ENCODE data around the gene NR2E1.

NR2E1 gene

DNA sequence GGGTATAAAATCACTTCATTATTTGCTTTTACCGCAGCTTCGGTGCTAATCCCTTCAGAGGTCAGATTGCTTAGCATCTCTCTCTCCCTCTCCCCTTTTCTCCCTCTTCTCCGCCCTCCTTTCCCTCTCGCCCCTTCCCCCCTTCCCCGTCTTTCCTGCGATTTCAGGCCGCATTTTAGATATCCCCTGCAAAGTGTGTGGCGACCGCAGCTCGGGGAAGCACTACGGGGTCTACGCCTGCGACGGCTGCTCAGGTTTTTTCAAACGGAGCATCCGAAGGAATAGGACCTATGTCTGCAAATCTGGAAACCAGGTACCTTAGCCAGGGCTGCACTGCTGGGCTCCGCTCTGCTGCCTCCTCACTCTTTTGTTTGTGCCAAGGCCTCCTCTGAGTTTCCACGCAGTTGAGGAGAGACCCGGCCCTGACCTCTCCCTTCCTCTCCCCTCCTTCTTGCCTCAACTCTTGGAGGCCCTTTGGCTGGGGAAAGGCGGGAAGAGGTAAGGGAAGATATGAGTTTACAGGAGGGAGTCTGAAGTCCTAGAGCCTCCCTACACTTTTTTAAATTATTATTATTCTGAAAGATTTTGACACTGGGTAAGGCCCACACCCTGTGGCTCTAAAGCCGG is 5.6 kb downstream of the NR2E1 start:
- DNase-seq: no peak

DNA sequence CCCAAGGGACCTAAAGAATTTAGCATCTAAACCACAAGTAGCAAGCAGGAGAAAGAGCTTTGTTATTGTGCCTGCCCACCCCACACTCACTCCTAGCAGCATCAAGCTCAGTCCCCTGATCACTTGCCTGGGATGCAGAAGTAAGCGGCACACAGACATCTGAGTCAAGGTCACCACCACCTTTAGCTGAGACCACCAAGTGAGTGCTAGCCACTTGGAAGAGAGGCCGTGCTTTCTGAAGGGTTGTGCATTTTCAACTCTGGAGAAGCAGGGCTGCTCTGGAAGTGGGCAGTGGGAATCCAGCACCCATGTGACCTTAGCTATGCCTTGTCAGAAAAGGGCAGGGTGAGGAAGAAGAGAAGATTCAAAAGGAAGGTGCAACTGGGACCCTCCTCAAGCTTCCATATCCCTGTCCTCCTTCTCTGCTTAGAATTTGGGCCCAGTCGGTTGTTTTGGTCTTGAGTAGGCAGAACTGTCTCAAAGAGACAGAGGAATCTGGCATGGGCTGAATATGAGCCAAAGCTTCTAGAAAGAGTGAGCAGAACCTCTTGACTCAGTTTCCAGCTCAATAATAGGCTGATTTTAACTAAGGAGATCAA is 6.2 kb downstream of the NR2E1 start:
- no peak for DNase-seq

GRCh38 chr6:108174371-108175175 is 8.8 kb downstream of the NR2E1 start:
- DNase-seq: no peak

GRCh38 chr6:108175176-108175591 is 9.4 kb downstream of the NR2E1 start:
- no peak for DNase-seq

GRCh38 chr6:108175592-108176279 is 9.9 kb downstream of the NR2E1 start:
- DNase-seq: no peak

DNA sequence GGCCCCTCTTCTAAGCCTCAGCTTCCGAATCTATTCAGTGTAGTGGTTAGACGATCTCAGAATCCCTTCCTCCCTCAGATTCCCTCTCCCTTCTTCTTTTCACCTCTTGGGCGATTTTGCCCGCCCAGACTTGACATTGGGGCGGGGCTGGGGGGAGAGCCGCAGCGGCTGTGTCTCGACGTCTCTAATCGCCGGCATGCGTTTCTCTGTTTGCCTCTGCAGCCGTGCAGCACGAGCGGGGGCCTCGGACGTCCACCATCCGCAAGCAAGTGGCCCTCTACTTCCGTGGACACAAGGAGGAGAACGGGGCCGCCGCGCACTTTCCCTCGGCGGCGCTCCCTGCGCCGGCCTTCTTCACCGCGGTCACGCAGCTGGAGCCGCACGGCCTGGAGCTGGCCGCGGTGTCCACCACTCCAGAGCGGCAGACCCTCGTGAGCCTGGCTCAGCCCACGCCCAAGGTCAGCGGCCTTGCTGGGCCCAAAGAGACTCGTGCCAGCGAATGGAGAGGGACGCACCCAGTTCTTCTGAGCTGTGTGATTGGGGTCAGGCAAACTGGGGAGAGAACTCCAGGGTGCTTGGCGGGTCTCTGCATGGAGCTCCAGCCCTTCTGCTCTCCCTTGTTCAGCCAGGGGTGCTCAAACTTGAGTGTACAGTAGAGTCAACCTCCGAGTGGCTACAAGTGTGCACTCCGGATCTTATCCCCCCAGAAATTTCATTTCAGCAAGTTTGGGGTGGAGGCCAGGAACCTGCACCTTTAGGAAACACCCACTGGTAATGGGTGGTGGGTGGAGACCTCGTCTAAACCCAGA is 10.7 kb downstream of the NR2E1 start:
- no peak for DNase-seq

DNA sequence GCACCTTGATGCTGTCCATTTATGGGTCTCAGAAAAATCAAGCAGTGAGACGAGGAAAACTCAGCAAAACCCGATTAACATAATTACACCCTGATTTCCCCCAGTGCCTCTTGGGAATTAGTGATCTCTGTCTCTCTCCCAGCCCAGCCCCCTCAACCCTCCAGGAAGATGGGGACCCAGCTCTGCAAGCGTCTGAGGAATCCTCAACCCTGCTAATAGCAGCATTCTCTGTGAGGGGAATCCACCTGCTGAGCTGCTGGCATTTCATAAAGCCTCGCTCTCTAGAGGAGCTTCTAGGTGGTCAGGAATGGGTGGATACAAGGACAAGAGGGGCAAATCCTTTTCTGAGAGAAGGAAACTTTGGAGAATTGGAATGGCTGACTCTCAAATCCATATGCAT is 13.9 kb downstream of the NR2E1 start:
- no peak for DNase-seq

DNA sequence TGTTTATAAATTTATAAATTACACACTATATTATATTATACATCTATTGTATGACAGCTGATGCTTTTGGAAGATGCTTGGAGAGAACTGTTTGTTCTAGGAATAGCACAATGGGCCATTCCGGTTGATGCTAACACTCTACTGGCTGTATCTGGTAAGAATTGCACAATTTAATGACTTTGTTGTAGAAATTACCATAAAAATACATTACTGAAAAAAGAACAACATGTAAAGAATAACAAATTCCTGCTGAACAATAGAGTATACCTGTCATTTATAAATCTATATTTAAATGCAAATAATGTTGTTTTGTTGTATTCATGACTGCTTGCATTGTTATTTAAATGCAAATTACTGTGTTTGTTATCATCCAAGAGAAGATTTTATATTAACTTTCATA is 14.4 kb downstream of the NR2E1 start:
- no peak for DNase-seq

GRCh38 chr6:108180776-108181175 is 15.0 kb downstream of the NR2E1 start:
- DNase-seq: no peak

DNA sequence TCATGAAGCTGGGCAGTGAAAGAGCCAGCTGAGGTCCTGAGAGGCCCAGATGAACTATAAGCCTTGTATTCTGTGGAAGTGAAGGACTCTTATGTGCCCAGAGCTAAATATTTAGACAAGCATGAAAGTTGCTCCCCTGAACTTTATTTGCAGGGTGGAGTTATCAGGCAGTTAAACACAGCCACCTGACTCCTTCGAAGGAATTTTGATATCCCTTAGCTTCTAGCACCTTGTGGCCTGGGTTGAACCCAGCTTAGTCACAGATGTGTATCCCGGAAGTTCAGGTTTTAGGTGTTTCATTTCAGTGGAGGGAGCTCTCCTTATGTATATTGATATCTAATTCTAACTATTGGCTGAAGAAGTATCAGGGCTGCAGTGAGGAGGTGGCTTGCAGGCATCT is 20.4 kb downstream of the NR2E1 start:
- DNase-seq: no peak

GRCh38 chr6:108187519-108187918 is 21.7 kb downstream of the NR2E1 start:
- DNase-seq: no peak

DNA sequence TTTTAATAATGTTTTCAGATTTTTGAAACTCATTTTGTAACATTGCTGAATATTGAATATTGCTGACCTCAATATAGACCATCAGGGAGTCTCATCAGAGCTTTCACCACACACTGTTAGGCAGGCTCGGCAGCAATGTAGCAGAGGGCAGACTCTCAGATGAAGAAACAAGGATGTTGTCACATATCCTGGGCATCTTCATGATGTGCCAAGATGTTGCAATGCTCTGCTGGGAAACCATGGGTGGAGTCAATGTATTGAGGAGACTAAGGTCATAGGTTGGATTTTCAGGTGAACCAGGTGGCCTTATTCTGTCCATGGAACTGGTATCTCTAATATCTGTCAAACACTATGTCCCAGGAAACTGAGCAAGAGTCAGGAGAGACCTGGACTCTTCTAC is 27.3 kb downstream of the NR2E1 start:
- DNase-seq: no peak

GRCh38 chr6:108193835-108194234 is 28.0 kb downstream of the NR2E1 start:
- no peak for DNase-seq

- DNase-seq: no peak
Observed at GRCh38 chr6:108194503-108194902, 28.7 kb downstream of the NR2E1 start.

DNA sequence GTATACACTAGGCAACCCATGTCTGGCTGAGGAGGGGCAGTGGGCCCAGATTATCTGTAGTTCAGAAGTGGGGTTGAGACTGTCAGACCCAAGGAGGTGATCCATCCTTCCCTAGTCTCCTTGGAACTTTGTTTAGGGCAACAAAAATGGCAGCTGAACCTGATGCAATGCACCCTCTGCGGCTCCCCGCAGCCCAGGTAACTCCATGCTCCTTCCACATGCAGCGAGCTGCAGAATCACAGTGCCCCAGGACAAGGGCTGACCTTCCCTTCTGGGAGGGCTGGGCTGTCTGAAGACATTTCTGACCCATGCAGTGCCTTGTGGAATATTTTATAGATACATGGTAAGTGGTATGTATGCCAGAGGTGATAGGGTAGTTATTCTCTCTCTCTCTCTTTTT is 29.4 kb downstream of the NR2E1 start:
- no peak for DNase-seq

DNA sequence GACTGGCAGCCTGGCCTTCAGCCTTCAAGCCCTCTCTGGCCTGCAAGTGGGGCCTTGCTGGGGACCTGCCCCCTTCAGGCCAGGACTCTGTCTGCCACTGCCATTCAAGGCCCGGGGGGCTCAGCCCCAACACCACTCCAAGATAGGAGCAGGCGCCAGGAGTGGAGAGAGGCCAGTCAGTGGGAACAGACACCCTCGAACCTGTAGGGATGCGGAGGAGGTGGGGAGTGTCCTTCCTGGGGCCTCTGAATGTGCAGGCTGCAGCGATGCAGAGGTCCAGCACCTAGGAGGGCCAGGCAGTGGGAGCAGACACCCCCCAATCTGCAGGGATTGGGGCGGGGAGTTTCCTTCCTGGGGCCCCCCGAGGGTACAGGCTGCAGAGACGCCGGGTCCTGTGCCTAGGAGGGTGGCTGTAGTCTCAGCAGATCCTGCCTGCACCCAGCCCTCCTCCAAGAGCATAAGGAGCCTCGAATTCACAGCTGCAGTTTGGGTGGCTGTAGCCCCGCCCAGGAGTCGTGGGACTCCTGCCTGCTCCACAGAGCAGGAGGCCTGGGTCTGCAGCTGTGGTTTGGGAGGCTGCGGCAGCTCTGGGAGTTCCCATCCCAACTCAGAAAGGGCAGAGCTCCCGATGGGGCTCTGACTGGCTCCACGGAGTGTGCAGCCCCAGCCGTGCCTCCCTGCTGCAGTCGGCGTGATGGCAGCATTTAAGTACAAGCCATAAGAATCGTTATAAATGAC is 33.1 kb downstream of the NR2E1 start:
- no peak for DNase-seq

DNA sequence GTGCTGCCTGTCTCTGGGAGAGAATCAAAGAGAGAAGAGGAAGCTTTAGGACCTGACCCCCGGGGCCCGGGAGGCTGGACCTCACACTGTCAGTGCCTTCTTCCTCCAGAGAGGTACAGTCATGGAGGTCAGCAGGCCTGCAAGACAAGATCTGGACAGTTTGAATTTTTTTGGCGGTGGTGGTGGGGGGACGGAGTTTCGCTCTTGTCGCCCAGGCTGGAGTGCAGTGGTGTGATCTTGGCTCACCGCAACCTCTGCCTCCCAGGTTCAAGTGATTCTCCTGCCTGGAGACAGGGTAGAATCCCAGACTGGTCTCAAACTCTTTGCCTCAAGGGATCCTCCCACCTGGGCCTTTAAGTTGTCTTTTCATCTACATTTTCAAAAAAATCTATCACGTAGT is 34.4 kb downstream of the NR2E1 start:
- no peak for DNase-seq

DNA sequence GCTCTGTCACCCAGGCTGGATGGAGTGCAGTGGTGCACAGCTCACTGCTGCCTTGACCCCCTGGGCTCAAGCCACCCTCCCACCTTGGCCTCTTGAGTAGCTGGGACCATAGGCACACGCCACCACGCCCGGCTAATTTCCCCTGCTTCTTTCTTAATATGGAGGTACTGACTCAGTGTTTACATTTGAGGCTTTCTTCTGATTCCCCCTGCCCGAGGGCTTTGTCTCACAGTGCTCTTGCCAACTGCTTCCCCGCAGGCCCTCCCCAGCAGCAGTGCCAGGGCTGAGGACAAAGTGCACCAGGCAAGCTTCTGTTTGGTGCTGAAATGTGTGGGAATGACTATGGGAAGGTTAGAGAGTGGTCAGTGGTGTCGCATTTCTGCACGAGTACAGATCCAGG is 34.8 kb downstream of the NR2E1 start:
- DNase-seq: no peak

DNA sequence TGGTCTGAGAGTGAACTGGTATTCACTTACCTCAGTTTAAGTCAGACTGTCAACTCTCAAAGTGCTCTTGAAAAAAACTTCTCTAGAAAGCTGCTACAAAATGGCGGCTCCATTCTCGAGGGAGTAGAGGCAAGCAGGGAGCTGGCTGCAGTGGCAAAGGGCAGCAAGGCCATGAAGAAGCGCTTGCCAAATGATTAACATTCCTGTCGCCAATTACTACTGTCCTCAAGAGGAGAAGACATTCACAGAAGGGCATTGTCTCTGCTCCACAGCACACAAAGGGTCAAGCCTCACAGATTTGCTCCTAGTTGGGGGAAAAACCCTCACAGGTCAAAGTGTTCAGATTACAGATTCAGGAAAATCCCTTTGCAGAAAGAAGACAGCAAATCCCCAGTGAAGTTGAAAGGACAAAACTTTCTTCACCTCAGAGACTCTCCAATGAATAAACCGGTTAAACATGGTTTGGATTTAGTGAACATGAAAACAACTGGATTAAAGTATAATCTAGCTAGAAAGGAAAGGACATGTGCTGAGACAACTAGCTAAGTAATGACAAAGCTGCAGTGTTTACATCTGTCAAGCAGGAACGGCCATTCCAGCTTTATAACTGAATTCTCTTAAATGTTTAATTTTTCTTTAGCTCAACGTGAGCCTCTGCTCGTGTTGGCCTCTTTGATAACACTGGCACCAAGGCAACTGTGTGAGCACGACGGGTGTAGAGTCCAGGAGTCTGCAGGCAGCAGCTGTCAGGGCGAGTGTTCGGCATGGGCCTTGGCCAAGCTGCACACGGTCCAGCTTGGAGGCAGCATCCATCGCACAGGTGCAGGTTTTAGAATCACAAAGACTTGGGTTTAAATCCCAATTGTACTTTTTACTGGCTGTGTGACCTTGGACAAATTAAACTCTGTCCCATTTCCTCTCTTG is 37.6 kb downstream of the NR2E1 start:
- DNase-seq: peak in 1 of 14 donors; percentile 9

DNA sequence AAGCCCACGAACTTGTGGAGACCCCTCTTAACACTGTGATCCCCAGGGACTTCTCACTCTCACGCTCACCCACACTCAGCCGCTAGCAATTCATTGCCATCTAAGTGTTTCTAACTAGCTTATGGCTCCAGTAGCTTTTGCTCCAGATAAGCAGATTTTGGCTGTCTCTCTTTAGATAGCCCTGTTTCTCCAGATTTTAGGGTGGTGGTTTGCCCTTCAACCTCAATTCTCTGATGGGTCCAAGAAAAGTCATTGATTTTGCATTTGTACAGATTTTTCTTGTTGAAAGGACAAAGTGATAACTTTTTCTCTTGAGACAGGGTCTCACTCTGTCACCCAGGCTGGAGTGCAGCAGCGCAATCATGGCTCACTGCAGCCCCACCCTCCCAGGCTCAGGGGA is 41.2 kb downstream of the NR2E1 start:
- DNase-seq: no peak

DNA sequence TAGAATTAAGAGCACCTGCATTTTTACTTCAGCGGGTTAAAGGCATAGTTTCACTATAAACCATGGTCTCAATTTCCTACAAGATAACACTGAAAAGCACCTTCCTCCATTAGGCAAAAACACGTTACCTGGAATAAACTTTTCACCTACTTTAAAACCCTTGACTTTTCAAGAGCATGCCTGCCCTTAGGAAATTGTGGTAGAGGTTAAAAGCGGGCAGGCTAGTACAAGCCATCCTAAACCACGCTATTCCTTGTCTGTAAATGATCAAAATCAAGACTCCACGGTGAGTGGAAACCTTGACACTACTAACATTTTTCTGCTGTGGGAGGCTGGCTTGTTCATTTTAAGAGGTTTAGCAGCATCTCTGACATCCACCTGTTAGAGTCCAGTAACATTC is 43.9 kb downstream of the NR2E1 start:
- DNase-seq: no peak

Measured in C1 segment of cervical spinal cord (tissue), 14 donors.